ENCODE data around the gene SLC25A31. TPM values are rescaled to one million over a fixed set of nuclear protein-coding genes. Genes with fewer than 3 reads are reported as not detected.
A peak's percentile ranks its signal among the peaks of the same experiment; 100 is the strongest.

Gene SLC25A31
- not detected in 2 replicates for total RNA-seq (2014; rRNA removed; shearing (Covaris generic))

DNA sequence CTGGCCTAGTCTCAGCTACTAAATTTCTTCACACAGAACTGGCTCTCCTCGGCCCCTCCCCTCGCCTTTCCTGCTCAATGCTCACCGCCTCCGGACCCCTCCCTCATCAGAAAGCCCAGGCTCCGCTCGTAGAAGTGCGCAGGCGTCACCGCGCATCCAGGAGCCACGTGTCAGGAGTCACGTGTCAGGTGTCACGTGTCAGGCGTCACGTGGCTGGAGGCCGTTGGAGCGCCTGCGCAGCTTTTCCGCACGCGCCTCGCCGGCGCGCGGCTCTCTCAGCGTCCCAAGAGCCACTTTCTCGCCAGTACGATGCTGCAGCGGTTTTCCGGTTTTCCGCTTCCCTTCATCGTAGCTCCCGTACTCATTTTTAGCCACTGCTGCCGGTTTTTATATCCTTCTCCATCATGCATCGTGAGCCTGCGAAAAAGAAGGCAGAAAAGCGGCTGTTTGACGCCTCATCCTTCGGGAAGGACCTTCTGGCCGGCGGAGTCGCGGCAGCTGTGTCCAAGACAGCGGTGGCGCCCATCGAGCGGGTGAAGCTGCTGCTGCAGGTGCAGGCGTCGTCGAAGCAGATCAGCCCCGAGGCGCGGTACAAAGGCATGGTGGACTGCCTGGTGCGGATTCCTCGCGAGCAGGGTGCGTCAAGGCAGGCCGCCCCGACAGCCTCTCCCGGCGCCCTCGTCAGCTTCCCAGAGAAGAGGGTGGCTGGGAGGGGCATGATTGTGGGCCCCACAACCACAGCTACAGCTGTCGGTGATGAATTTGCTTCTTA is at the start of gene SLC25A31:
TSS of gene SLC25A31 (plus strand) at position 259 of the 772 bp plus-strand sequence. CDS start at position 405, 146 bp downstream.
- no peak for DNase-seq (ENCODE audit: low spot score)

DNA sequence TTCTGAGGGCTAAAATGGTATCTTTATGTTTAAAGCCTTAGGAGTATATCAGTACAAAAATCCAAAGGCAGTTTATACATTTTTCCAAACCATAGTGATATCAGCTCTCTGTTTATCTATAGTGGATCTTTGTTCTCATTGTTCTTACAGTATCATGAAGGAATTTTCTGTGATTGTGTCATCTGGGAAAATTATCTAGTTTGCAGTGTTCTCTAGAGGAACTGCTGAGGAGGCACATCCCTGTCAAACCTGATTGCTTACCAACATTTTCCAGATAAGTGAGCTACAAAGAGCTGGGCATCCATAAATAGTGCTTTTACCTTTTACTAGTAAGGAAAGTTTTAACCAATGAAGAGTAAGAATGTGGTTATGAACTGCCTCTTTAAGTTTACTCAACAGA is 44.9 kb upstream of the SLC25A31 start:
- DNase-seq (ENCODE audit: low spot score): peak; percentile 33

DNA sequence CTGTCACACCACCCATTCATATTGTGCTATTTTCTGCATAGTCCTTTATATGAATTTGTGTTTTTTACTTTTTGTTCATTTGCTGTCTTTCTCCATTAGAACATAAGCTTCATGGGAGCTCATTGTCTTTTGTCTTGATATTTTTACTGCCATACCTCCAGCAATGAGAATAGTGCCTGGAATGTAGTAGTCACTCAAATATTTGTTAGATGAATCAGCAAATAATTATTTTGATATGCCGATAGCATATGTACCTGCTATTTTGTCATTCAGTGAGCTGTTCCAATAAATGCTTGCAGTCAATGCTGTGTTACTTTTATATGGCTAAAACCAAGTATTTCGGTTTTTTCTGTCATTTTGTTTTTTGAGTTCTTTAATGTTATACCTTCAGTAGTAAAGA is 43.5 kb upstream of the SLC25A31 start:
- peak; percentile 35 for DNase-seq (ENCODE audit: low spot score)

GRCh38 chr4:127687580-127687979 is 42.6 kb upstream of the SLC25A31 start:
- DNase-seq (ENCODE audit: low spot score): no peak

DNA sequence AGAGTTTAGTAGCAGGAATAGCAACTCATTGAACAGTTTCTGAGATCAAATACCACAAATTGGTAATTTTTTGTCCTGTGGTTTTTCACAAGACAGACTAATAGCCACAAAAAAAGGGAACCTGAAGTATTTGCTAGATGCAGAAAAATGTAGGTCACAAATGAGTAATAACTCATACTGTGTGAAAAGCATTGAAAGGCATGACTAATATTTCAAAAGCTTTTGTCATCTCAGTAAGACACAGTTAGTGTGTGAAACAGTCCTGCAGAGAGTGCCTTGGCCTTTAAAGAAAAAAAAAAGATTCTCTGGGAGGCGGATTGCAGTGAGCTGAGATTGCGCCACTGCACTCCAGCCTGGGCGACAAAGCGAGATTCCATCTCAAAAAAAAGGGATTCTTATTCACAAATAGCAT is 31.4 kb upstream of the SLC25A31 start:
- peak; percentile 69 for DNase-seq (ENCODE audit: low spot score)

GRCh38 chr4:127708985-127709384 is 21.2 kb upstream of the SLC25A31 start:
- peak; percentile 42 for DNase-seq (ENCODE audit: low spot score)

DNA sequence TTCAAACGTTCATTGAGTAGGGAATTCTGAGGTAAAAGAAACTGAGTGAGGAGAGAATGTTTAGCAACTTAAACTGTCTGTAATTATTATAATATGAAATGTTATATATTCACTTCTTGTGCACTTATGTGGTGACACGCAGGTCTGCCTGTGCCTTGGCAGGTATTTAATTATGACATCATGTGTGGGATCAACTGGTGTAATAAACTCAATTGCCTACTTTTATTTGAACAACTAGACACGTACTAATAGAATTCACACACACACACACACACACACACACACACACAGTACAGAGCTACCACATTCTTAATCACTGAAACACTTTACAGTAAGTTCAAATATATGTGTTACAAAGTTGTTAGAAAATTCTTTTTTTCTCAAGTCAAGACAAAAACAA is 20.7 kb upstream of the SLC25A31 start:
- no peak for DNase-seq (ENCODE audit: low spot score)

DNA sequence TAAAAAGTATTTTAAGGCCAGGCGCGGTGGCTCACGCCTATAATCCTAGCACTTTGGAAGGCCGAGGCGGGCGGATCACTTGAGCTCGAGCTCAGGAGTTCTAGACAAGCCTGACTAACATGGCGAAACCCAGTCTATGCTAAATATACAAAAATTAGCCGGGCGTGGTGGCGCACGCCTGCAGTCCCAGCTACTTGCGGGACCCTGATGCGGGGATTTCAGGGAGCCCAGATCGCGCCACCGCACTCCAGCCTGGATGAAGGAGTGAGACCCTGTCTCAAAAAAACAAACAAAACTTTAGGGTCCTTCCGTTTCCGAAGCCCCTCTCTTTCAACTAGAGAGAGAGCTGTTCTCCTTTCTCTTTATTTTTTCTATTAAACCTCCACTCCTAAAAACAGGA is 1.2 kb downstream of the SLC25A31 start:
- no peak for DNase-seq (ENCODE audit: low spot score)

- peak; percentile 46 for DNase-seq (ENCODE audit: low spot score)
These were observed 2.6 kb downstream of the SLC25A31 start for GRCh38 chr4:127732623-127733328.

DNA sequence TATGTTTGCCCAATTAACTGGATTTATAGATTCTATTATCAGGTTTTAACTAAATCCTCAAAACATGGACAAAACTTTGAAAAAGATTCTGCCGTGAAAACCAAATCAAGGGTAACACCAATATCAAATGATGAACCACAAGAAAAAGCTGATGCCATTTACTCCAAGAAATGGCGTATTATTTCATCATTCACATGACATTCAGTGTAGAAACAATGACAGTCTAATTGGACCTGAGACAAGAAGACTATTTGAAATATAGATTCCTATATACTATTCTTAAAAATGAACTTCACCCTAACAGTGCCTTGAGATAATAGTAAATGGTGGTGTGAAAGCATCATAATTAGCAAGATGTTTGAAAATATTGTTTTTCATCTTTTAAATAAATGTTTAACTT is 4.8 kb downstream of the SLC25A31 start:
- no peak for DNase-seq (ENCODE audit: low spot score)

DNA sequence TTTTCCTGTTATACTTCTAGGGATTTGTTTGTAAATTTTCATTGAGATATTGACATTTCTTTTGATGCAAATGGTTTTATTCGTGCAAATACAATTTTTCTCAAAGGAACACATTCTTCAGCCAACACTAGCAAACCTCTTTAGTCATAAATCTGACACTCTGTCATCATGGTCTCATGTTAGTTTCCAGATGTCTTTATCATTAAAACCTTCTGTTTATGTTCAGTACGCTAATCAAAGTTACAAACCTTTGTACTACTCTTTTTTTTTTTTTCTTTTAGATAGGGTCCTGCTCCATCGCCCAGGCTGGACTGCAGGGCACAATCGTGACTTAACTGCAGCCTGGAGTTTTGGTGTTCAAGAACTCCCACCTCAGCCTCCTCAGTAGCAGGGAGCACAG is 7.1 kb downstream of the SLC25A31 start:
- DNase-seq (ENCODE audit: low spot score): no peak

- DNase-seq (ENCODE audit: low spot score): no peak
These were observed 11.0 kb downstream of the SLC25A31 start for GRCh38 chr4:127741247-127741646.

GRCh38 chr4:127747883-127748282 is 17.7 kb downstream of the SLC25A31 start:
- DNase-seq (ENCODE audit: low spot score): no peak

GRCh38 chr4:127748957-127749356 is 18.8 kb downstream of the SLC25A31 start:
- no peak for DNase-seq (ENCODE audit: low spot score)

DNA sequence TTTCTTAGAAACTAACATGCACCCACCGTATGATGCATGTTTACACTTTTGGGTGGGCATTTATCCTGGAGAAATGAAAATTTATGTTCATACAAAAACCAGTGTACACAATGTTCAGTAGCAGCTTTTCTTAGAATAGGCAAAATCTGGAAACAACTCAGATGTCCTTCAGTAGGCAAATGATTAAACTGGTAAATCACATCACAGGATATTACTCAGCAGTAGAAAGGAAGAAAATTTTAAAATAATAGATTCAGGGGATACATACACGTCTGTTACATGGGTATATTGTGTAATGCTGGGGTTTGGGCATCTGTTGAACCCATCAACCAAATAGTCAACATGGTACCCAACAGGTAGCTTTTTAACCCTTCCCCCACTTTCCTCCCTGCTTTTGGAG is 26.7 kb downstream of the SLC25A31 start:
- DNase-seq (ENCODE audit: low spot score): no peak

DNA sequence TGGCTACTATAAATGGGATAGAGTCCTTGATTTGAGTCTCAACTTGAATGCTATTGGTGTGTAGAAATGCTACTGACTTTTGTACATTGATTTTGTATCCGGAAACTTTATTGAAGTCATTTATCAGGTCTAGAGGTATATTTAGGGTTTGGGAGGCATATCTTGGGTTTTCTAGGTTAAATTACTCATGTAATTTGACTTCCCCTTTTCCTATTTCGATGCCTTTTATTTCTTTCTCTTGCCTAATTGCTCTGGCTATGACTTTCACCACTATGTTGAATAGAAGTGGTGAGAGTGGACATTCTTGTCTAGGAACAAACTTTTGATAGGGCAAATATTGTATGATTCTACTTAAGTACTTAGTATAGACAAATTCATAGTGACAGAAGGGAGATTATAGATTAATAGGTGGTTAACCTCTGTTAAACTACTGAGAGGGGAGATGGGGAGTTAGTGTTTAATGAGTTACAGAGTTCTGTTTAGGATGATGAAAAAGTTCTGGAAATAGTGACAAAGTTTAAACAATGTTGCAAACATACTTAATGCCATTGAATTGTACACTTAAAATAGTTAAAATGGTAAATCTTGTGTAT is 29.1 kb downstream of the SLC25A31 start:
- no peak for DNase-seq (ENCODE audit: low spot score)

GRCh38 chr4:127759893-127760292 is 29.7 kb downstream of the SLC25A31 start:
- no peak for DNase-seq (ENCODE audit: low spot score)

DNA sequence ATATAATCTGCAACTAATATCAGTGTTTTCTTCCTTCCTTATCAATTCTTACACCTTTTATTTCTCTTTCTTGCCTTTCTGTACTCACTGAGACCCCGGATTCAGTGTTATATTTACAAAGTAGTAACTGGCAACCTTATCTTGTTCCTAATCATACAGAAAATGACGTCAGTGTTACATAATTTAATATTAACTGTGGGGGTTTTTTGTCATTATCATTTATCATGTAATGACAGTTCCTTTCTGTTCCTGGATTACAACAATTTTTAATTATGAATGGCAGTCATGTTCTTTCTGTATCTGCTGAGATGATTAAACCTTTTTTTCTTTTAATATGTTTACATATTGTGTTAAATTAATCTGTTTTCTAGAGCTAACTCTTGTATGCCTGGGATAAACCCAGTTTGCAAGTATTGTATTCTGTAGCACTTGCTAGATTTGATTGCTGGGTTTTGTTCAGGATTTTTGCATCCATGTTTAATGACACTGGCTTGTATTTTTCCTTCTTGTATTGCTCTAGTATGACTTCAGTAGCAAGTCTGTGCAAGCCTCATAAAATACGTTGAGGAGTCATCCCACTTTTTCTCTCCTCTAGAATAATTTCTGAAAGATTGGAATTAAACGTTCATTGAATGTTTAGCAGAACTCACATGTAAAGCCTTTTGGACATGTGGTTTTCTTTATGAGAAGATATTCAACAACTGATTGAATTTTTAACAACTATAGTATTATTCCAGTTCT is 41.5 kb downstream of the SLC25A31 start:
- DNase-seq (ENCODE audit: low spot score): no peak

- DNase-seq (ENCODE audit: low spot score): no peak
These were observed 42.8 kb downstream of the SLC25A31 start for GRCh38 chr4:127772769-127773671.

- DNase-seq (ENCODE audit: low spot score): no peak
These were observed 45.6 kb downstream of the SLC25A31 start for GRCh38 chr4:127775843-127776242.

GRCh38 chr4:127776620-127777019 is 46.4 kb downstream of the SLC25A31 start:
- peak; percentile 2 for DNase-seq (ENCODE audit: low spot score)

Measured in A172 (cell line).